ENCODE measurements around the gene ARHGEF37. TPM values are rescaled to one million over a fixed set of nuclear protein-coding genes. Genes with fewer than 3 reads are reported as not detected.

ARHGEF37 gene
- total RNA-seq, 1 experiment from 2014 or later = 5.0 TPM

DNA sequence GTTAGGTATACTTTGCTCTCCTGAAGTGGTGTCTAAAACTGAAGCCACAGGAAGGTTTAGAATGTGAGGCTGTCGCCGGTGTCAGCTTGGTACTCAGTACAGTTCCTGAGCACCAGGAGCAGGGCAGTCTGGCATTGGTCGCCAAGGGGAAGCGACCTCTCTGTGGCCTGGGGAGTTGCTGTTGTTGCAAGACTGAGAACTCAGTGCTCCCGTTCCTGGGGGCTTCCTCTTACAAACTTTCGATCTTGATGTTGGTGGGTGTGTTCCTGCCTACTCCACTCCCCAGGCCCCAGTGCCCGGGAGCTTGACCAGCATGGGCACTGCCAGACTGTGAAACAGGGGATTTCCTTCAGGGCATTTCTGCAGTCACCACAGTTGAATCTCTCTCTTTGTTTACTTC, 96.4 kb downstream of the ARHGEF37 start:
- in situ Hi-C loops (cut with HindIII; ENCODE audit: low pct_unique_long_range_greater_than_20kb, low sequenced_read_pairs) = no loop called here

DNA sequence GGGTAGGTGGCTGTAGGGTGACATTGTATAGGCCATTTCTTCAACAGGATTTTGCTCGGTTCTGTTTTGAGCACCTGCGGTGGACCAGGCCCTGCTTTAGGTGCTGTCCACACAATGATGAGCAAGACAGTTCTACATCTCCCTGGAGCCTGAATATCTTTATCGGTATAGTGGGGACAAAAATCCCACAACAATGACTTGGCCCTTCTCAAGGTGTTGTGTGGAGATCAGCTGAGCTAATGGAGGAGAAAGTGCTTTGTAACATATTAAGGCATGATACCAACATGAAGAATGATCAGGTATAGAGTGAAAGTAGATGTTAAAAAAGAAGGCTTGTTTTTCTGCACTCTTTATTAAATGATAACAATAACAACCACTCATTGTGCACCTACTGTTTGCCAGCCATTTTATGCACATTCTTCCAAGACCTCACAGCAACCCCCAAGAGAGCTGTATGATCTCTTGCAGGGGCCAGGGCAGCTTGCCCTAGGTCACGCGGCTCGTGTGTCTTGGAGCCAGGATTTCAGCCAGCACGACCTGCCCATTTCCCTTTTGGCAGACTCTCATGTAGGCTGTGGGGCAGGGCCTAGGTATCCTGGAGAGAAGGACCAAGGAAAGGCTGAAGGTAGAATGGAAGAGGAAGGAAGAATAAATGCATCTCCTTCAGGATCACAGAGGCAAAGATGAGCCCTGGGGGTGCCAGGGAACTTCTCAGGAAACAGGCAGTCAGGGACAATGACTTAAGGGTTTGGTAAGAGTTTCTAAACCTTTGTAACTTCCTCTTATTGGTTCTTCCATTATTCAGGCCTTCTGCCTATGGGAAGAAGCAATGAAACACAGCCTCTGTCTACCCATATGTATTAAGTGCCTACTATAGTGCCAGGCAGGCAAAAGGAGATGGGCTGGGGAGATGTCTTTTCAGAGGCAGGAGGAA, 98.8 kb downstream of the ARHGEF37 start:
- no peak for DNase-seq (ENCODE audit: low read depth)
- in situ Hi-C loops (cut with HindIII; ENCODE audit: low pct_unique_long_range_greater_than_20kb, low sequenced_read_pairs) = no loop called here

More for the DNA sequence above, 96.4 kb downstream of the ARHGEF37 start:
- DNase-seq (ENCODE audit: low read depth) = no peak

DNA sequence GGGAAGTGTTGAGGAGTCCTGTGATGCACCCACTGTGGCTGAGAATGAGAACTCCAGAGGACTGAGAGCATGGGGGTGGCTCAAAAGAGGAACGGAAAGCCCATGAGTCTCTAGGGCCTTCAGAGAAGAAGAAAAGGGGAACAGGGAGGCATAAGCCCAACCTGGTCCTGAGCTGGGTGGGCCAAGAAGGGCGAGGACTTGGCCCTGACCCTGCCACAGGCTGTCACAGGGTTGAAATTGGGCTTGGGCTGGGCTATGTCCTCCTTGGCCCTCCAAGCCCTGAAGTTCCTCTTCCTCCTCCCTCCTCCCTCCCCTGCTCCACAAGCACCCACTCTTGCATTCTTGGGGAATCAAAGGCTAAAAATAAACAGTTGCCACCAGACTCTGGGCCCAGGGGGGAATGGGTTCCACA, 99.5 kb downstream of the ARHGEF37 start:
- DNase-seq (ENCODE audit: low read depth) = no peak
- in situ Hi-C loops (cut with HindIII; ENCODE audit: low pct_unique_long_range_greater_than_20kb, low sequenced_read_pairs) = no loop called here

DNA sequence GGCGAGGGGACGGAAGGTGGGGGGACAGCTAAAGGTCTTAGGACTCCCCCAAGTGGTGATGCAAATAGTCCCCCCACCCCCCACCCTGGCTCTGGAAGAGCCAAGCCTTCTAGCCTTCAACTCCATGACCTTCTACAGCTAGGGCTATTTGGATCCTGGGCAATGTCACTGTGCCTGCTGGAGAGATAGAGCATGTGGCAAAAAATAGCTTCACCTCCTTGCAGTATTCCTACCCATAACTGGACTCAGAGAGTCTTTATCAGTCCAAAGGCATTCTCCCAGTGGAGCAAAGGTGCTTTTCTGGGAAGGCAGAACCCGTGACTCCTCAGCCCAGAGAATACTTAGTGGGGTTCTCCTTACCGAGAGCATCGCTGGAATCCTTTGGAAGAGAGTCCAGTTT, 100.0 kb downstream of the ARHGEF37 start:
- in situ Hi-C loops (cut with HindIII; ENCODE audit: low pct_unique_long_range_greater_than_20kb, low sequenced_read_pairs) = no loop called here
- no peak for DNase-seq (ENCODE audit: low read depth)

DNA sequence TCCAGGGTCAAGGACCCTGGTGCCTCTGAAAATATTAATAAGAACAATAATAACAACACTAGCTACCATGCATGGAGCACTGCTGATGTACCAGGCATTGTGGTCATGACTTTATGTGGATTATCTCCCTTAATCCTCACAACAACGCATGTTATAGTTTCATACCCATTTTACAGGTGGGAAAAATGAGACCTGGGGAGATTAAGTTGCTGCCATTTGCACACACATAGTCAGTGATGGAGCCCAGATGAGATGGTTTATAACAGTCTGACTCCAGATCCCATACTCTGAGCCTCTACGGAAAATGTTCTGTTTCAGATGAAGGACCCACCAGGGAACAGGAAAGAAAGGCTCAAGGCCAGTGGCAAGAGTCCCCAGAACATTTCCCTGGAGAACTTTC, 100.6 kb downstream of the ARHGEF37 start:
- in situ Hi-C loops (cut with HindIII; ENCODE audit: low pct_unique_long_range_greater_than_20kb, low sequenced_read_pairs) = no loop called here

DNA sequence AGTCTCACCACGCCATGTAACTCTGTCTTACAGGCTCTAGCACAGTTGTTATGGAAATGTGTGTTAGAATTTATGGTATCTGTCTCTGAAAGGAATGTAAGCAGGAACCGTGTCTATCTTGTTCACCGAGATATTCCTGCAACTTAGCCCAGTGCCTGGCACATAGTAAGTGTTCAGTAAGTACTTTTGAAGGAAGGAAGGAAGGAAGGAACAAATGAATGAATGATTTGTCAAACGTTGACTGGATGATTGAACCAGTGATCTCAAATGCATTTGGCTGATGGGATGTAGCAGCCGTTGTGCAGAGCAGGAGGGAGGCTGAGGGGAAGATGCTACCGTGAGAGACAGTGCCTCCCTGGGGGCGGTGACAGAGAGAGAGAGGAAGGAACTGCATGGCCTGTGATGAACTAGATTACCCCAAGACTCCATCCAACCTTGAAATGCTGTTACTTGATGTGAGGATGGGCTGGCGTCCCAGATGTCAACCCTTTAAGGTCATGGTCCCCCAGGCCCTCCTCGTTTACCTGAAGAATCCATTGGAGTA, 101.3 kb downstream of the ARHGEF37 start:
- DNase-seq (ENCODE audit: low read depth) = no peak
- in situ Hi-C loops (cut with HindIII; ENCODE audit: low pct_unique_long_range_greater_than_20kb, low sequenced_read_pairs) = no loop called here

More for the DNA sequence above, 100.6 kb downstream of the ARHGEF37 start:
- DNase-seq (ENCODE audit: low read depth) = no peak

DNA sequence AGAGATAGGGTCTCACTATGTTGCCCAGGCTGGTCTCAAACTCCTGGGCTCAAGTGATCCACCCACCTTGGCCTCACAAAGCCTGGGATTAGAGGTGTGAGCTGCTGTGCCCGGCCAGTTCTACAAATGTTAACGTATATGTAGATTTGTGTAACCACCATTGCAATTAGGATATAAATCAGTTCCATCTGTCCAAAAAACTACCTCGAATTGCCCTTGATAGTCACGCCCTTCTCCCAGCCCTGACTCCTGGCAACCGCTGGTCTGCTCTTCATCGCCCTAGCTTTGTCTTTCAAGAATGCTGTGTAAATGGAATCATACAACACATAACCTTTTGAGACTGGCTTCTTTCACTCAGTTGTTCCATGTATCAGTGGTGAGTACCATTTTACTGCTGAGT, 102.7 kb downstream of the ARHGEF37 start:
- in situ Hi-C loops (cut with HindIII; ENCODE audit: low pct_unique_long_range_greater_than_20kb, low sequenced_read_pairs) = no loop called here
- no peak for DNase-seq (ENCODE audit: low read depth)

DNA sequence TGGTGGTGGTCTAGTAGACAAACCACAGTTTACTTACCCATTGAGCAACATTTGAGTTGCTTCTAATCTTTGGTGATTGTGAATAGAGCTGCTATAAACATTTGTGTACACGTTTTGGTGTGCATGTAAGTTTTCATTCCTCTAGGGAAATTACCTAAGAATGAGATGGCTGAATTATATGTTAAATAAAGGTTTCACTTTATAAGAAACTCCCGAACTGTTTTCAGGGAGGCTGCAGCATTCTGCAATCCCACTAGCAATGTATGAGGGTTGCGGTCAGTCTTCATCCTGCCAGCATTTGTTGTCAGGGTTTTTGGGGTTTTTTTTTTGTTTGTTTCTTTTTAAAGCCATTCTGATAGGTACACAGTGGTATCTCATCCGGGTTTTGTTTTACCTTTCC, 103.1 kb downstream of the ARHGEF37 start:
- in situ Hi-C loops (cut with HindIII; ENCODE audit: low pct_unique_long_range_greater_than_20kb, low sequenced_read_pairs) = no loop called here
- no peak for DNase-seq (ENCODE audit: low read depth)

Other genes with a start within 250 kb of the ARHGEF37 start
- gene GRPEL2, start 236.0 kb upstream of the ARHGEF37 start, total RNA-seq (2014; rRNA removed; shearing (Covaris generic); ENCODE audit: low replicate concordance) = 5.5 and 6.1 TPM in 2 replicates
- 6.1 and 7.3 TPM in 2 replicates for gene PCYOX1L, start 223.5 kb upstream of the ARHGEF37 start, total RNA-seq (2014; rRNA removed; shearing (Covaris generic); ENCODE audit: low replicate concordance)
- not detected in 2 replicates for gene IL17B, start 202.2 kb upstream of the ARHGEF37 start, total RNA-seq (2014; rRNA removed; shearing (Covaris generic); ENCODE audit: low replicate concordance)
- gene CSNK1A1, start 30.1 kb upstream of the ARHGEF37 start, total RNA-seq (2014; rRNA removed; shearing (Covaris generic); ENCODE audit: low replicate concordance) = 123 and 199 TPM in 2 replicates
- 0.17 and 0.43 TPM in 2 replicates for gene PPARGC1B, start 148.8 kb downstream of the ARHGEF37 start, total RNA-seq (2014; rRNA removed; shearing (Covaris generic); ENCODE audit: low replicate concordance)